ENCODE results near the gene AMOTL2. TPM values are rescaled to one million over a fixed set of nuclear protein-coding genes. Genes with fewer than 3 reads are reported as not detected.

AMOTL2 gene
- total RNA-seq, 4 donors from 2014 or later, result 93.2 to 226 (median 153) TPM

- TF ChIP-seq POLR2A (IDR thresholded peaks at IDR 0.05), result peak in 1 of 2 donors; percentile 7
- TF ChIP-seq CTCF (IDR thresholded peaks at IDR 0.05), result no peak
- TF ChIP-seq POLR2AphosphoS5 (IDR thresholded peaks at IDR 0.05), result no peak
- no peak for TF ChIP-seq EP300 (IDR thresholded peaks at IDR 0.05)
- Histone ChIP-seq H3K9me3 (no peaks in the 10 kb centered on the region), H3K4me1 (peaks cover 11 to 80% (median 65%) of the 10 kb centered on the region in 3 donors), H3K27me3 (no peaks in the 10 kb centered on the region), H3K36me3 (peaks cover 0 to 63% of the 10 kb centered on the region in 2 donors), H3K27ac (peak overlapping the region; percentile 1 to 100 (median 99)), H3K4me3 (peak overlapping the region in 1 of 2 donors; percentile 88)
- WGBS, 2 donors (ENCODE audit: low coverage in 1 of 2), result 30 to 84% methylated on average over 2 to 15 of the region's 34 CpGs
- no peak for ATAC-seq
These were observed 3.4 kb downstream of the AMOTL2 start for GRCh38 chr3:134370611-134371531.

- Histone ChIP-seq H3K4me3 (peak overlapping the region in 1 of 2 donors; percentile 88), H3K27ac (peak overlapping the region; percentile 32 to 100 (median 99)), H3K4me1 (peaks cover 11 to 81% (median 67%) of the 10 kb centered on the region in 3 donors), H3K36me3 (peaks cover 0 to 71% of the 10 kb centered on the region in 2 donors), H3K27me3 (no peaks in the 10 kb centered on the region), H3K9me3 (no peaks in the 10 kb centered on the region)
- WGBS, 2 donors (ENCODE audit: low coverage in 1 of 2), result 83 to 89% methylated on average over 1 of the region's 2 CpGs
- ATAC-seq, result no peak
- TF ChIP-seq EP300 (IDR thresholded peaks at IDR 0.05) (no peak), POLR2A (IDR thresholded peaks at IDR 0.05) (no peak), POLR2AphosphoS5 (IDR thresholded peaks at IDR 0.05) (no peak), CTCF (IDR thresholded peaks at IDR 0.05) (no peak)
These were observed 4.2 kb downstream of the AMOTL2 start for GRCh38 chr3:134369861-134370596.

DNA sequence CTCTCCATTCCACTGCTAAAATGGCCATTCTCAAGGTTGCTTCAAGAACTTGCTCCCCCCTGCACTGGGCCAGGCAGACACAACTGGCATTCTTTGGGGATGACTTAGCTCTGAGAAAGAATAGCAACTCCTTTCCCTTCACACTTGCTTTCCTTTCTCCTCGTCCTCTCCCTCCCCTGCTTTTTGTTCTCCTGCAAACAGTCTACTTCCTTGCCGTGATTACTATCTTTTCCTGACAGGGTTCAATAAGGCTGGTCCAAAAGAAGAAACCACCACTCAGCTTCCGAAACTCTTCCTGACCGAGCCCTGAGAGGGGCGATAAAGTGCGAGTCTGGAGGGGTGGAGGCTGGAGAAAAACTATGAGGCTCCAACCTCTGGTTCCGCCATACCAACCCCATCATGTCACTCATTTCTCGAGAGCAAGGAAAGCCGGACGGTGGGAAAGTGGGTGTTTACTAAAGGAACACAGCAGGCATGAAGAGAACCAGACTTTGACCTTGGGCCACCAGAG lies 5.0 kb downstream of the AMOTL2 start:
- Histone ChIP-seq H3K27ac (peak overlapping the region; percentile 32 to 100 (median 99)), H3K27me3 (no peaks in the 10 kb centered on the region), H3K4me3 (peak overlapping the region in 1 of 2 donors; percentile 88), H3K4me1 (peaks cover 14 to 83% (median 69%) of the 10 kb centered on the region in 3 donors), H3K36me3 (peaks cover 0 to 77% of the 10 kb centered on the region in 2 donors), H3K9me3 (no peaks in the 10 kb centered on the region)
- no peak for ATAC-seq
- TF ChIP-seq POLR2AphosphoS5 (IDR thresholded peaks at IDR 0.05), result no peak
- TF ChIP-seq CTCF (IDR thresholded peaks at IDR 0.05), result no peak
- no peak for TF ChIP-seq POLR2A (IDR thresholded peaks at IDR 0.05)
- no peak for TF ChIP-seq EP300 (IDR thresholded peaks at IDR 0.05)
- WGBS, 2 donors (ENCODE audit: low coverage in 1 of 2), result 10 to 17% methylated on average over 2 to 3 of the region's 10 CpGs

DNA sequence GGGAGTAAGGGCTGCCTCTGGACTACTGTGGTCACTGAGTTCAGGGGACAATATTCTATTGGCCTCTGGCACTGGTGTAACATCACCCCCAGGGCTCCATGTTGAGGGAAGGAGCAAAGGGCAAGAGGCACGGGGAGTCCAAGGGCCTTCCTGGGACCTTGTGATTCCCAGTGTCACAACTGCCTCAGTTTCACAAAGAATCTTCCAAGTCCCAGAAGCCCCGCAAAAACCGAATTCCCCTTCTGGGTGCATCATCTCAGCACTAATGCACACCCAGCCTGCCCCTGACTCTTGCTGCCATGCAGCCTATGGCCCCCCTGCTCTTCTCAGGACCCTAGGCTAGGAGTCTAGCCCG lies 5.5 kb downstream of the AMOTL2 start:
- no CpG with 5 or more reads among the region's 4 CpGs for WGBS, 2 donors (ENCODE audit: low coverage in 1 of 2)
- H3K4me3 ChIP-seq, result no peak overlapping the region
- H3K9me3 ChIP-seq, result no peaks in the 10 kb centered on the region
- no peak for ATAC-seq
- peaks cover 14 to 88% (median 71%) of the 10 kb centered on the region in 3 donors for H3K4me1 ChIP-seq
- no peaks in the 10 kb centered on the region for H3K27me3 ChIP-seq
- peak overlapping the region; percentile 32 to 100 (median 99) for H3K27ac ChIP-seq
- no peak for TF ChIP-seq POLR2A (IDR thresholded peaks at IDR 0.05)
- TF ChIP-seq EP300 (IDR thresholded peaks at IDR 0.05), result no peak
- TF ChIP-seq CTCF (IDR thresholded peaks at IDR 0.05), result no peak
- TF ChIP-seq POLR2AphosphoS5 (IDR thresholded peaks at IDR 0.05), result no peak
- peaks cover 0 to 77% of the 10 kb centered on the region in 2 donors for H3K36me3 ChIP-seq

Data from gastroesophageal sphincter (tissue), 4 donors.